GM12801 (cell line): Measurements from ENCODE around the gene ABHD6.

ENCODE experiments used
- CTCF ChIP-seq: IDR thresholded peaks from one replicate; pipeline ENCODE4 v1.5.1; 2011; ENCODE audit warnings: control low read depth; ENCODE audit not compliant: insufficient read length; ENCODE audit errors: extremely low read depth

The ABHD6 gene

GRCh38 chr3:58260261-58260731, 22.7 kb downstream of the ABHD6 start:
- no peak for TF ChIP-seq CTCF

- TF ChIP-seq CTCF, result no peak
Observed at GRCh38 chr3:58260733-58261132, 23.1 kb downstream of the ABHD6 start.

GRCh38 chr3:58261954-58262666, 24.5 kb downstream of the ABHD6 start:
- TF ChIP-seq CTCF, result no peak

GRCh38 chr3:58266577-58266976, 29.0 kb downstream of the ABHD6 start:
- no peak for TF ChIP-seq CTCF

- TF ChIP-seq CTCF, result no peak
Observed at GRCh38 chr3:58269356-58269755, 31.8 kb downstream of the ABHD6 start.

- no peak for TF ChIP-seq CTCF
Observed at GRCh38 chr3:58270485-58270884, 32.9 kb downstream of the ABHD6 start.

GRCh38 chr3:58271901-58272501, 34.4 kb downstream of the ABHD6 start:
- no peak for TF ChIP-seq CTCF
